ENCODE measurements around the gene ANO4. TPM values are rescaled to one million over a fixed set of nuclear protein-coding genes. Genes with fewer than 3 reads are reported as not detected.
A peak's percentile ranks its signal among the peaks of the same experiment; 100 is the strongest.

ANO4 gene
- total and polyA plus RNA-seq, 4 donors, result 0.10 to 1.9 (median 0.86) TPM

DNA sequence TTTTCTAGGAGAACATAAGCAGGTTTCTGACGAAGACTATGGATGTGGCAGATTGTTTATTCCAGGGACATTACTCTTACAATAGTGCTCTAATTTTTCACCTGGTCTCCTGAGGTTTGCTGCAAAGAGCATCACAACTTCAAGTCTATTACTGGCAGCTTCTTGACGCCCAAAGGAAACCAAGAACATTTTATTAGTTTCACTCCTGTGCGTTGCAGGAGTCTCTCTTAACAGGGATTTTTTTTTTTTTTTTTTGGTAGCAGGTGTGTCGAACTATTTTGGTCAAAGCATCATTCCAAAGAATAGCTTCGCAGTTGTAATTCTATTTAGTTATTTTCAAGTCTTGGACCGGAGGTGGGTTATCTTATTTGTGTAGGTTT, 1.2 kb downstream of the ANO4 start:
- ATAC-seq (ENCODE audit: insufficient read depth, low FRiP score) (no peak), DNase-seq (no peak)
- no peaks in the 10 kb centered on the region for H3K9me3 ChIP-seq (ENCODE audit: control insufficient read depth in 4 of 4, insufficient read depth in 3 of 4, low read length in 3 of 4)
- 75 to 79% methylated on average over 6 of the region's 6 CpGs for WGBS, 2 donors
- peaks cover 0 to 18% (median 11%) of the 10 kb centered on the region in 3 donors for H3K27me3 ChIP-seq (ENCODE audit: control insufficient read depth in 3 of 3, insufficient read depth in 3 of 3, low read length in 2 of 3)
- no peaks in the 10 kb centered on the region for H3K36me3 ChIP-seq (ENCODE audit: control insufficient read depth in 4 of 4, insufficient read depth in 4 of 4, low read length in 4 of 4)
- H3K4me1 ChIP-seq (ENCODE audit: control insufficient read depth in 5 of 5, insufficient read depth in 5 of 5, low read length in 5 of 5), result peaks cover 0 to 50% (median 10%) of the 10 kb centered on the region in 5 donors
- no peak overlapping the region for H3K9ac ChIP-seq (ENCODE audit: insufficient read depth in 1 of 2, low read length in 2 of 2)
- H3K27ac ChIP-seq (ENCODE audit: low read depth in 1 of 2, low read length in 1 of 2), result no peak overlapping the region
- no peak overlapping the region for H3K4me3 ChIP-seq
- TF ChIP-seq, protein P1, sequence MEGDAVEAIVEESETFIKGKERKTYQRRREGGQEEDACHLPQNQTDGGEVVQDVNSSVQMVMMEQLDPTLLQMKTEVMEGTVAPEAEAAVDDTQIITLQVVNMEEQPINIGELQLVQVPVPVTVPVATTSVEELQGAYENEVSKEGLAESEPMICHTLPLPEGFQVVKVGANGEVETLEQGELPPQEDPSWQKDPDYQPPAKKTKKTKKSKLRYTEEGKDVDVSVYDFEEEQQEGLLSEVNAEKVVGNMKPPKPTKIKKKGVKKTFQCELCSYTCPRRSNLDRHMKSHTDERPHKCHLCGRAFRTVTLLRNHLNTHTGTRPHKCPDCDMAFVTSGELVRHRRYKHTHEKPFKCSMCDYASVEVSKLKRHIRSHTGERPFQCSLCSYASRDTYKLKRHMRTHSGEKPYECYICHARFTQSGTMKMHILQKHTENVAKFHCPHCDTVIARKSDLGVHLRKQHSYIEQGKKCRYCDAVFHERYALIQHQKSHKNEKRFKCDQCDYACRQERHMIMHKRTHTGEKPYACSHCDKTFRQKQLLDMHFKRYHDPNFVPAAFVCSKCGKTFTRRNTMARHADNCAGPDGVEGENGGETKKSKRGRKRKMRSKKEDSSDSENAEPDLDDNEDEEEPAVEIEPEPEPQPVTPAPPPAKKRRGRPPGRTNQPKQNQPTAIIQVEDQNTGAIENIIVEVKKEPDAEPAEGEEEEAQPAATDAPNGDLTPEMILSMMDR (IDR thresholded peaks at IDR 0.05; ENCODE audit: control extremely low read depth, extremely low read depth), result no peak

DNA sequence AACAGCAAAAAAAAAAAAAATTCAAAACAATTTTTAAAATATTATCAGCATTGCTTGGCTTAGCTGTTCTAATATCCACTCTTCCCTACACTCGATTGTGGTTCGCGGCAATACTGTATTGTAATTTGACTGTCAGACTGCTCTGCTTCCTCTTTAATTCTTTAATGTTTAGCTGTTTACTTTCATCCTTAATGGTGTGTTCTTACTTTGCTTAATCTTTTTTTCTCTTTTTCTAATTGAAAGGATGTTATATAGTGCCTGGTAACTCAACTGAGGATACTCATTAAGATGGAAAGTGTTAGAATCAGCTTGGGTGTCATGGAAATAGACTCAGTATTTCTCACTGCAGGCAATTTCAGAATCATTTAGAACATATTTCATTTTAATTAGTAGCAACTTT, 2.0 kb downstream of the ANO4 start:
- Histone ChIP-seq H3K9me3 (ENCODE audit: control insufficient read depth in 4 of 4, insufficient read depth in 3 of 4, low read length in 3 of 4) (no peaks in the 10 kb centered on the region), H3K4me3 (no peak overlapping the region), H3K4me1 (ENCODE audit: control insufficient read depth in 5 of 5, insufficient read depth in 5 of 5, low read length in 5 of 5) (peaks cover 0 to 58% (median 10%) of the 10 kb centered on the region in 5 donors), H3K9ac (ENCODE audit: insufficient read depth in 1 of 2, low read length in 2 of 2) (no peak overlapping the region), H3K27ac (ENCODE audit: low read depth in 1 of 2, low read length in 1 of 2) (no peak overlapping the region), H3K36me3 (ENCODE audit: control insufficient read depth in 4 of 4, insufficient read depth in 4 of 4, low read length in 4 of 4) (no peaks in the 10 kb centered on the region), H3K27me3 (ENCODE audit: control insufficient read depth in 3 of 3, insufficient read depth in 3 of 3, low read length in 2 of 3) (peaks cover 0 to 18% (median 11%) of the 10 kb centered on the region in 3 donors)
- TF ChIP-seq, protein P1 (IDR thresholded peaks at IDR 0.05; ENCODE audit: control extremely low read depth, extremely low read depth), result no peak
- WGBS, 2 donors, result 70 to 75% methylated on average over 3 of the region's 3 CpGs
- peak in 1 of 3 donors; percentile 5 for DNase-seq
- ATAC-seq (ENCODE audit: insufficient read depth, low FRiP score), result no peak

- Histone ChIP-seq H3K27me3 (ENCODE audit: control insufficient read depth in 3 of 3, insufficient read depth in 3 of 3, low read length in 2 of 3) (peaks cover 0 to 18% (median 11%) of the 10 kb centered on the region in 3 donors), H3K9ac (ENCODE audit: insufficient read depth in 1 of 2, low read length in 2 of 2) (no peak overlapping the region), H3K4me3 (no peak overlapping the region), H3K4me1 (ENCODE audit: control insufficient read depth in 5 of 5, insufficient read depth in 5 of 5, low read length in 5 of 5) (peaks cover 0 to 61% (median 10%) of the 10 kb centered on the region in 5 donors), H3K27ac (ENCODE audit: low read depth in 1 of 2, low read length in 1 of 2) (no peak overlapping the region), H3K9me3 (ENCODE audit: control insufficient read depth in 4 of 4, insufficient read depth in 3 of 4, low read length in 3 of 4) (no peaks in the 10 kb centered on the region), H3K36me3 (ENCODE audit: control insufficient read depth in 4 of 4, insufficient read depth in 4 of 4, low read length in 4 of 4) (no peaks in the 10 kb centered on the region)
- TF ChIP-seq, protein P1 (IDR thresholded peaks at IDR 0.05; ENCODE audit: control extremely low read depth, extremely low read depth), result no peak
- DNase-seq (peak in 2 of 3 donors; percentile 40 to 49), ATAC-seq (ENCODE audit: insufficient read depth, low FRiP score) (no peak)
- WGBS, 2 donors, result 52 to 76% methylated on average over 1 of the region's 1 CpG
These were observed 2.7 kb downstream of the ANO4 start for GRCh38 chr12:100797246-100797645.

DNA sequence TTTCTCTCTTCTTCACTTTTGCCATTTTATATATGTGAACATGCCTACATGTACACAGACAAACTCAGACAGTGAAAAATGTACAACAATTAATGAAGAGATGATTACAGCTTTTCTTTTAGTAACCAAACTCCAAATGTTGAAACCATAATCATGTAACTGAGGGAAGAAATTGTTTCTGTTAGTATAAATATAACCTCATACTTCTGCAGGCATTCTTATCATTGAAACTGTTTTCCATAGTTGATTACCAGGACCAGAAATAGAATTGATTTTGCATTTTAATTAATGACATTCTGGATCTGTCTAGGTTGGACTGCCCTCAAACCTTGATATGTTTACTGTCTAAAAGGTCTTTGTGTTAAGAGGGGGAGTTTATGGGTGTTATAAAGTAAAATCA, 3.2 kb downstream of the ANO4 start:
- Histone ChIP-seq H3K27ac (ENCODE audit: low read depth in 1 of 2, low read length in 1 of 2) (no peak overlapping the region), H3K9me3 (ENCODE audit: control insufficient read depth in 4 of 4, insufficient read depth in 3 of 4, low read length in 3 of 4) (no peaks in the 10 kb centered on the region), H3K27me3 (ENCODE audit: control insufficient read depth in 3 of 3, insufficient read depth in 3 of 3, low read length in 2 of 3) (peaks cover 0 to 18% (median 8%) of the 10 kb centered on the region in 3 donors), H3K36me3 (ENCODE audit: control insufficient read depth in 4 of 4, insufficient read depth in 4 of 4, low read length in 4 of 4) (no peaks in the 10 kb centered on the region), H3K9ac (ENCODE audit: insufficient read depth in 1 of 2, low read length in 2 of 2) (no peak overlapping the region), H3K4me3 (no peak overlapping the region), H3K4me1 (ENCODE audit: control insufficient read depth in 5 of 5, insufficient read depth in 5 of 5, low read length in 5 of 5) (peaks cover 0 to 61% (median 10%) of the 10 kb centered on the region in 5 donors)
- no peak for ATAC-seq (ENCODE audit: insufficient read depth, low FRiP score)
- TF ChIP-seq, protein P1 (IDR thresholded peaks at IDR 0.05; ENCODE audit: control extremely low read depth, extremely low read depth), result no peak
- DNase-seq, result no peak

Data from lung (tissue), 12 donors.